ENCODE measurements around the gene WWC2.

The WWC2 gene

GRCh38 chr4:183240581-183241321 lies 141.7 kb downstream of the WWC2 start:
- peak overlapping the region; percentile 8; the same call in 1 of the 2 replicates for H3K27ac ChIP-seq
- CTCF ChIA-PET = interaction anchor here (0.6 kb wide), 1 partner anchor 9 kb away, joined by 3 read pairs; no protein-coding TSS in a partner anchor

GRCh38 chr4:183241322-183241640 lies 142.2 kb downstream of the WWC2 start:
- DNase-seq (ENCODE audit: low spot score) = peak; percentile 72
- no peak overlapping the region for H3K27ac ChIP-seq
- ChIA-PET CTCF (no interaction called here), POLR2A (ENCODE audit: low non-redundant PET) (no interaction called here)
- no peak for TF ChIP-seq CTCF (conservative IDR thresholded peaks at IDR 0.05; ENCODE audit: low read depth)

More at GRCh38 chr4:183240581-183241321, 141.7 kb downstream of the WWC2 start:
- no peak for DNase-seq (ENCODE audit: low spot score)
- POLR2A ChIA-PET (ENCODE audit: low non-redundant PET) = no interaction called here
- TF ChIP-seq CTCF (conservative IDR thresholded peaks at IDR 0.05; ENCODE audit: low read depth) = no peak

- no peak overlapping the region for H3K27ac ChIP-seq
- no peak for DNase-seq (ENCODE audit: low spot score)
- no peak for TF ChIP-seq CTCF (conservative IDR thresholded peaks at IDR 0.05; ENCODE audit: low read depth)
- ChIA-PET POLR2A (ENCODE audit: low non-redundant PET) (no interaction called here), CTCF (no interaction called here)
These were observed 142.7 kb downstream of the WWC2 start for GRCh38 chr4:183241721-183242151.

- no peak overlapping the region for H3K27ac ChIP-seq
- no peak for DNase-seq (ENCODE audit: low spot score)
- TF ChIP-seq CTCF (conservative IDR thresholded peaks at IDR 0.05; ENCODE audit: low read depth) = no peak
- ChIA-PET CTCF (interaction anchor here (0.5 kb wide), 1 partner anchor 149 kb away, joined by 5 read pairs; no protein-coding TSS in a partner anchor), POLR2A (ENCODE audit: low non-redundant PET) (no interaction called here)
These were observed 143.2 kb downstream of the WWC2 start for GRCh38 chr4:183242291-183242690.

- TF ChIP-seq CTCF (conservative IDR thresholded peaks at IDR 0.05; ENCODE audit: low read depth) = no peak
- ChIA-PET CTCF (interaction anchor here (0.7 kb wide), 1 partner anchor 16 kb away, joined by 3 read pairs; no protein-coding TSS in a partner anchor), POLR2A (ENCODE audit: low non-redundant PET) (interaction anchor here (0.6 kb wide), 1 partner anchor 159 kb away, joined by 4 read pairs; no protein-coding TSS in a partner anchor)
- no peak for DNase-seq (ENCODE audit: low spot score)
- no peak overlapping the region for H3K27ac ChIP-seq
These were observed 145.0 kb downstream of the WWC2 start for GRCh38 chr4:183244019-183244418.

GRCh38 chr4:183244506-183244905 lies 145.4 kb downstream of the WWC2 start:
- no peak for DNase-seq (ENCODE audit: low spot score)
- H3K27ac ChIP-seq = no peak overlapping the region
- ChIA-PET CTCF (no interaction called here), POLR2A (ENCODE audit: low non-redundant PET) (interaction anchor here (0.6 kb wide), 1 partner anchor 159 kb away, joined by 4 read pairs; no protein-coding TSS in a partner anchor)
- no peak for TF ChIP-seq CTCF (conservative IDR thresholded peaks at IDR 0.05; ENCODE audit: low read depth)
